Natural killer cell treated with Interleukin-12 subunit alpha and Interleukin-12 subunit beta and Interleukin-15 and Interleukin-18, amount 100 ng/mL, for 72 hours (primary cell): ENCODE data around the gene ARHGAP26. TPM values are rescaled to one million over a fixed set of nuclear protein-coding genes. Genes with fewer than 3 reads are reported as not detected.
A peak's percentile ranks its signal among the peaks of the same experiment; 100 is the strongest.

Source experiments
- ATAC-seq, 2 donors: fragments of 150-1000 bp; cut with Tn5 transposase in 1 of 2; sonication (Bioruptor Pico), chemical (Tn5 transposase) in 1 of 2; 2 replicates each; pipeline ENCODE4 v1.10.0; 2021
- DNase-seq: peaks from one replicate; pipeline ENCODE4 v3.0.0; 2022; ENCODE audit warnings: low spot score
- H3K27ac Mint-ChIP-seq, 2 donors: 1 replicate in 1 of 2; 2 replicates in 1 of 2; pipeline ENCODE4 v1.8.0; 2022; ENCODE audit warnings: mixed read lengths in 2 of 2, mild to moderate bottlenecking in 1 of 2, moderate library complexity in 1 of 2
- H3K27me3 Mint-ChIP-seq, 2 donors: 1 replicate in 1 of 2; 2 replicates in 1 of 2; pipeline ENCODE4 v1.8.0; 2022; ENCODE audit warnings: mixed read lengths in 2 of 2
- H3K36me3 Mint-ChIP-seq: one replicate; pipeline ENCODE4 v1.8.0; 2022; ENCODE audit warnings: mixed read lengths
- H3K4me1 Mint-ChIP-seq, 2 donors: 1 replicate in 1 of 2; 2 replicates in 1 of 2; pipeline ENCODE4 v1.8.0; 2022; ENCODE audit warnings: low read depth in 2 of 2, mixed read lengths in 2 of 2, mild to moderate bottlenecking in 1 of 2
- H3K4me3 Mint-ChIP-seq: one replicate; pipeline ENCODE4 v1.8.0; 2022; ENCODE audit warnings: mixed read lengths
- H3K9me3 Mint-ChIP-seq: 2 replicates; pipeline ENCODE4 v1.8.0; 2022; ENCODE audit warnings: mixed read lengths
- total RNA-seq, 2 donors: library from RNA; stranded (reverse); gene quantifications; one replicate each; pipeline ENCODE4 v1.2.3, GENCODE V29; 2022

The ARHGAP26 gene
- total RNA-seq, 2 donors from 2014 or later = 109 to 110 TPM

GRCh38 chr5:142740474-142741242 lies 29.5 kb upstream of the ARHGAP26 start:
- Mint-ChIP-seq H3K4me3 (no peak overlapping the region), H3K4me1 (peaks cover 4 to 8% of the 10 kb centered on the region in 2 donors), H3K9me3 (no peaks in the 10 kb centered on the region), H3K36me3 (no peaks in the 10 kb centered on the region), H3K27me3 (peaks cover 0 to 4% of the 10 kb centered on the region in 2 donors), H3K27ac (no peak overlapping the region)
- no peak for ATAC-seq
- no peak for DNase-seq

- Mint-ChIP-seq H3K27me3 (peaks cover 0 to 4% of the 10 kb centered on the region in 2 donors), H3K27ac (no peak overlapping the region), H3K9me3 (no peaks in the 10 kb centered on the region), H3K4me1 (peaks cover 6 to 7% of the 10 kb centered on the region in 2 donors), H3K36me3 (no peaks in the 10 kb centered on the region), H3K4me3 (no peak overlapping the region)
- ATAC-seq (no peak), DNase-seq (no peak)
These were observed 26.4 kb upstream of the ARHGAP26 start for GRCh38 chr5:142743592-142744441.

- Mint-ChIP-seq H3K36me3 (no peaks in the 10 kb centered on the region), H3K4me1 (peaks cover 17 to 19% of the 10 kb centered on the region in 2 donors), H3K4me3 (no peak overlapping the region), H3K9me3 (no peaks in the 10 kb centered on the region), H3K27ac (peak overlapping the region in 1 of 2 donors; percentile 3), H3K27me3 (peaks cover 0 to 4% of the 10 kb centered on the region in 2 donors)
- ATAC-seq (no peak), DNase-seq (no peak)
These were observed 24.9 kb upstream of the ARHGAP26 start for GRCh38 chr5:142745268-142745667.

- ATAC-seq = no peak
- no peak overlapping the region for H3K4me3 Mint-ChIP-seq
- H3K27me3 Mint-ChIP-seq = no peaks in the 10 kb centered on the region
- H3K36me3 Mint-ChIP-seq = no peaks in the 10 kb centered on the region
- no peak overlapping the region for H3K27ac Mint-ChIP-seq
- peaks cover 17 to 19% of the 10 kb centered on the region in 2 donors for H3K4me1 Mint-ChIP-seq
- H3K9me3 Mint-ChIP-seq = no peaks in the 10 kb centered on the region
- DNase-seq = no peak
These were observed 23.4 kb upstream of the ARHGAP26 start for GRCh38 chr5:142746532-142747433.

GRCh38 chr5:142748132-142748531 lies 22.0 kb upstream of the ARHGAP26 start:
- Mint-ChIP-seq H3K9me3 (no peaks in the 10 kb centered on the region), H3K4me3 (no peak overlapping the region), H3K27ac (peak overlapping the region; percentile 22 to 72), H3K36me3 (no peaks in the 10 kb centered on the region), H3K4me1 (peaks cover 17 to 21% of the 10 kb centered on the region in 2 donors), H3K27me3 (no peaks in the 10 kb centered on the region)
- DNase-seq = no peak
- ATAC-seq = no peak

- H3K27ac Mint-ChIP-seq = peak overlapping the region; percentile 22 to 72
- no peaks in the 10 kb centered on the region for H3K27me3 Mint-ChIP-seq
- peak overlapping the region; percentile 37 for H3K4me3 Mint-ChIP-seq
- DNase-seq = no peak
- no peaks in the 10 kb centered on the region for H3K9me3 Mint-ChIP-seq
- peak; percentile 60 to 82 for ATAC-seq
- H3K36me3 Mint-ChIP-seq = no peaks in the 10 kb centered on the region
- peaks cover 17 to 26% of the 10 kb centered on the region in 2 donors for H3K4me1 Mint-ChIP-seq
These were observed 21.5 kb upstream of the ARHGAP26 start for GRCh38 chr5:142748568-142749249.

GRCh38 chr5:142749321-142749720 lies 20.9 kb upstream of the ARHGAP26 start:
- Mint-ChIP-seq H3K36me3 (no peaks in the 10 kb centered on the region), H3K27me3 (no peaks in the 10 kb centered on the region), H3K4me1 (peaks cover 17 to 26% of the 10 kb centered on the region in 2 donors), H3K9me3 (no peaks in the 10 kb centered on the region), H3K27ac (peak overlapping the region in 1 of 2 donors; percentile 14), H3K4me3 (peak overlapping the region; percentile 15)
- ATAC-seq (peak; percentile 67 to 79), DNase-seq (no peak)

GRCh38 chr5:142753116-142753631 lies 17.0 kb upstream of the ARHGAP26 start:
- Mint-ChIP-seq H3K9me3 (no peaks in the 10 kb centered on the region), H3K27me3 (no peaks in the 10 kb centered on the region), H3K36me3 (no peaks in the 10 kb centered on the region), H3K4me3 (no peak overlapping the region), H3K27ac (peak overlapping the region in 1 of 2 donors; percentile 12), H3K4me1 (peaks cover 36 to 37% of the 10 kb centered on the region in 2 donors)
- DNase-seq (no peak), ATAC-seq (no peak)

GRCh38 chr5:142754031-142754430 lies 16.1 kb upstream of the ARHGAP26 start:
- DNase-seq = no peak
- H3K27ac Mint-ChIP-seq = peak overlapping the region in 1 of 2 donors; percentile 12
- peaks cover 31 to 32% of the 10 kb centered on the region in 2 donors for H3K4me1 Mint-ChIP-seq

GRCh38 chr5:142756576-142756975 lies 13.6 kb upstream of the ARHGAP26 start:
- peaks cover 21 to 23% of the 10 kb centered on the region in 2 donors for H3K4me1 Mint-ChIP-seq
- H3K4me3 Mint-ChIP-seq = no peak overlapping the region
- ATAC-seq (no peak), DNase-seq (no peak)
- H3K27ac Mint-ChIP-seq = peak overlapping the region in 1 of 2 donors; percentile 28
- H3K27me3 Mint-ChIP-seq = no peaks in the 10 kb centered on the region
- H3K9me3 Mint-ChIP-seq = no peaks in the 10 kb centered on the region
- no peaks in the 10 kb centered on the region for H3K36me3 Mint-ChIP-seq

More at GRCh38 chr5:142754031-142754430, 16.1 kb upstream of the ARHGAP26 start:
- no peak for ATAC-seq
- no peak overlapping the region for H3K4me3 Mint-ChIP-seq
- no peaks in the 10 kb centered on the region for H3K36me3 Mint-ChIP-seq
- no peaks in the 10 kb centered on the region for H3K27me3 Mint-ChIP-seq
- H3K9me3 Mint-ChIP-seq = no peaks in the 10 kb centered on the region

GRCh38 chr5:142757564-142757963 lies 12.6 kb upstream of the ARHGAP26 start:
- DNase-seq (no peak), ATAC-seq (peak; percentile 51 to 56)
- H3K27me3 Mint-ChIP-seq = no peaks in the 10 kb centered on the region
- no peaks in the 10 kb centered on the region for H3K36me3 Mint-ChIP-seq
- H3K27ac Mint-ChIP-seq = peak overlapping the region in 1 of 2 donors; percentile 29
- peak overlapping the region; percentile 13 for H3K4me3 Mint-ChIP-seq
- no peaks in the 10 kb centered on the region for H3K9me3 Mint-ChIP-seq
- peaks cover 21 to 23% of the 10 kb centered on the region in 2 donors for H3K4me1 Mint-ChIP-seq

GRCh38 chr5:142758062-142758795 lies 11.9 kb upstream of the ARHGAP26 start:
- peak overlapping the region in 1 of 2 donors; percentile 29 for H3K27ac Mint-ChIP-seq
- no peak overlapping the region for H3K4me3 Mint-ChIP-seq
- ATAC-seq = no peak
- DNase-seq = no peak
- no peaks in the 10 kb centered on the region for H3K27me3 Mint-ChIP-seq
- H3K4me1 Mint-ChIP-seq = peaks cover 18 to 23% of the 10 kb centered on the region in 2 donors
- no peaks in the 10 kb centered on the region for H3K9me3 Mint-ChIP-seq
- H3K36me3 Mint-ChIP-seq = no peaks in the 10 kb centered on the region
